Skin epidermis (tissue), 12 donors: ENCODE data around the gene FCHO1.
A peak's percentile ranks its signal among the peaks of the same experiment; 100 is the strongest.

Experiments
- H3K27ac ChIP-seq, 21 experiments: fragments of 200-600 bp; sonication (generic) in 11 of 21; one replicate each; pipeline ENCODE4 v1.5.0; 2020; ENCODE audit warnings: mild to moderate bottlenecking in 3 of 21, inconsistent platforms in 2 of 21, moderate library complexity in 2 of 21
- H3K4me3 ChIP-seq, 7 experiments: fragments of 200-600 bp; sonication (generic) in 2 of 7; one replicate each; pipeline ENCODE4 v1.5.0; 2020; ENCODE audit warnings: inconsistent platforms in 2 of 7, mild to moderate bottlenecking in 2 of 7, moderate library complexity in 1 of 7

The FCHO1 gene

GRCh38 chr19:17726964-17727773 lies 24.1 kb upstream of the FCHO1 start:
- H3K4me3 ChIP-seq = no peak overlapping the region
- no peak overlapping the region for H3K27ac ChIP-seq

- Histone ChIP-seq H3K4me3 (no peak overlapping the region), H3K27ac (no peak overlapping the region)
Measured at GRCh38 chr19:17727843-17728242, 23.4 kb upstream of the FCHO1 start.

- H3K27ac ChIP-seq = no peak overlapping the region
- H3K4me3 ChIP-seq = no peak overlapping the region
Measured at GRCh38 chr19:17733127-17733526, 18.1 kb upstream of the FCHO1 start.

- Histone ChIP-seq H3K4me3 (no peak overlapping the region), H3K27ac (no peak overlapping the region)
Measured at GRCh38 chr19:17734146-17734545, 17.1 kb upstream of the FCHO1 start.

GRCh38 chr19:17735410-17735809 lies 15.9 kb upstream of the FCHO1 start:
- H3K4me3 ChIP-seq = no peak overlapping the region

GRCh38 chr19:17737690-17738153 lies 13.6 kb upstream of the FCHO1 start:
- no peak overlapping the region for H3K4me3 ChIP-seq
- H3K27ac ChIP-seq = no peak overlapping the region

More at GRCh38 chr19:17735410-17735809, 15.9 kb upstream of the FCHO1 start:
- no peak overlapping the region for H3K27ac ChIP-seq

- Histone ChIP-seq H3K4me3 (no peak overlapping the region), H3K27ac (peak overlapping the region in 1 of 21 experiments; percentile 16)
Measured at GRCh38 chr19:17739121-17739875, 12.0 kb upstream of the FCHO1 start.

GRCh38 chr19:17741456-17741855 lies 9.8 kb upstream of the FCHO1 start:
- Histone ChIP-seq H3K4me3 (no peak overlapping the region), H3K27ac (no peak overlapping the region)

GRCh38 chr19:17743874-17744580 lies 7.2 kb upstream of the FCHO1 start:
- Histone ChIP-seq H3K4me3 (no peak overlapping the region), H3K27ac (no peak overlapping the region)

GRCh38 chr19:17747205-17748098 lies 3.8 kb upstream of the FCHO1 start:
- peak overlapping the region; percentile 24 to 53 (median 48) for H3K4me3 ChIP-seq
- H3K27ac ChIP-seq = peak overlapping the region in 11 of 21 experiments; percentile 5 to 77 (median 57)

GRCh38 chr19:17748884-17749638 lies 2.2 kb upstream of the FCHO1 start:
- Histone ChIP-seq H3K4me3 (peak overlapping the region in 1 of 7 experiments; percentile 53), H3K27ac (peak overlapping the region in 4 of 21 experiments; percentile 33 to 89 (median 88))

GRCh38 chr19:17749912-17750317 lies 1.4 kb upstream of the FCHO1 start:
- Histone ChIP-seq H3K27ac (peak overlapping the region in 8 of 21 experiments; percentile 10 to 89 (median 77)), H3K4me3 (peak overlapping the region in 1 of 7 experiments; percentile 34)

GRCh38 chr19:17751912-17752273 lies 616 bp downstream of the FCHO1 start:
- H3K4me3 ChIP-seq = peak overlapping the region; percentile 9 to 34 (median 15)
- peak overlapping the region in 16 of 21 experiments; percentile 1 to 89 (median 71) for H3K27ac ChIP-seq

- Histone ChIP-seq H3K27ac (no peak overlapping the region), H3K4me3 (no peak overlapping the region)
Measured at GRCh38 chr19:17752865-17753639, 1.8 kb downstream of the FCHO1 start.

GRCh38 chr19:17753976-17754375 lies 2.7 kb downstream of the FCHO1 start:
- no peak overlapping the region for H3K27ac ChIP-seq

GRCh38 chr19:17754634-17755442 lies 3.6 kb downstream of the FCHO1 start:
- Histone ChIP-seq H3K27ac (peak overlapping the region in 1 of 21 experiments; percentile 10), H3K4me3 (no peak overlapping the region)

More at GRCh38 chr19:17753976-17754375, 2.7 kb downstream of the FCHO1 start:
- no peak overlapping the region for H3K4me3 ChIP-seq

- Histone ChIP-seq H3K27ac (peak overlapping the region in 1 of 21 experiments; percentile 10), H3K4me3 (no peak overlapping the region)
Measured at GRCh38 chr19:17755443-17755890, 4.2 kb downstream of the FCHO1 start.
